CD4-positive, alpha-beta memory T cell (primary cell): ENCODE results near the gene SIPA1L3. TPM values are rescaled to one million over a fixed set of nuclear protein-coding genes. Genes with fewer than 3 reads are reported as not detected.

Experiments used
- CTCF ChIA-PET: fragments of 350-600 bp; sonication (Branson Sonifier 250); formaldehyde crosslinking; loops from one replicate; lab custom pipeline; 2021; ENCODE audit warnings: inconsistent platforms; ENCODE audit not compliant: partially characterized antibody; lab: Charles Lee
- POLR2A ChIA-PET: fragments of 350-600 bp; sonication (Branson Sonifier 250); formaldehyde crosslinking; loops from one replicate; lab custom pipeline; 2021; ENCODE audit not compliant: partially characterized antibody; lab: Charles Lee
- DNase-seq, 5 donors: peaks; one replicate each; pipeline versions ENCODE4 v3.0.0 to v3.0.0-alpha.2; 2020 to 2022; ENCODE audit warnings: mixed read lengths in 1 of 5
- H3K27ac ChIP-seq: one replicate; pipeline ENCODE4 v1.7.0; 2013; ENCODE audit warnings: low read depth, low read length
- H3K27me3 ChIP-seq: 2 replicates; pipeline ENCODE4 v1.7.0; 2013; ENCODE audit warnings: mild to moderate bottlenecking, low read length, moderate library complexity; ENCODE audit not compliant: insufficient read depth
- H3K36me3 ChIP-seq: 2 replicates; pipeline ENCODE4 v1.7.0; 2013; ENCODE audit warnings: mild to moderate bottlenecking, low read length, moderate library complexity; ENCODE audit not compliant: insufficient read depth
- H3K4me1 ChIP-seq: 2 replicates; pipeline ENCODE4 v1.7.0; 2013; ENCODE audit warnings: mild to moderate bottlenecking, low read length, moderate library complexity; ENCODE audit not compliant: insufficient read depth
- H3K4me3 ChIP-seq, 2 donors: one replicate each; pipeline ENCODE4 v1.7.0; 2013; ENCODE audit warnings: low read length in 2 of 2, mild to moderate bottlenecking in 1 of 2
- H3K9me3 ChIP-seq, 2 donors: one replicate each; pipeline ENCODE4 v1.7.0; 2013; ENCODE audit warnings: low read length in 2 of 2, control low read depth in 1 of 2; ENCODE audit not compliant: control insufficient read depth in 1 of 2
- H3K27ac Mint-ChIP-seq, 7 donors: one replicate each; pipeline ENCODE4 v1.8.0; 2020 to 2021; ENCODE audit warnings: mixed read lengths in 7 of 7, mild to moderate bottlenecking in 6 of 7, inconsistent platforms in 3 of 7, moderate library complexity in 3 of 7
- H3K27me3 Mint-ChIP-seq, 2 donors: one replicate each; pipeline ENCODE4 v1.8.0; 2020 to 2021; ENCODE audit warnings: mixed read lengths in 2 of 2
- H3K36me3 Mint-ChIP-seq, 2 donors: one replicate each; pipeline ENCODE4 v1.8.0; 2020 to 2021; ENCODE audit warnings: mixed read lengths in 2 of 2, inconsistent platforms in 1 of 2, mild to moderate bottlenecking in 1 of 2
- H3K4me1 Mint-ChIP-seq, 4 donors: one replicate each; pipeline ENCODE4 v1.8.0; 2020 to 2021; ENCODE audit warnings: mixed read lengths in 4 of 4, mild to moderate bottlenecking in 1 of 4
- H3K4me3 Mint-ChIP-seq, 8 donors: one replicate each; pipeline ENCODE4 v1.8.0; 2020 to 2021; ENCODE audit warnings: mixed read lengths in 8 of 8, mild to moderate bottlenecking in 7 of 8, moderate library complexity in 6 of 8, inconsistent platforms in 3 of 8
- H3K9me3 Mint-ChIP-seq, 8 donors: one replicate each; pipeline ENCODE4 v1.8.0; 2020 to 2021; ENCODE audit warnings: mixed read lengths in 8 of 8, mild to moderate bottlenecking in 5 of 8, inconsistent platforms in 3 of 8, moderate library complexity in 1 of 8
- intact Hi-C: fragments of 100-400 bp; cut with micrococcal nuclease; formaldehyde crosslinking; loops from one replicate; pipeline ENCODE4 v1.15.1; 2023
- polyA plus RNA-seq, 2 donors: library from polyadenylated mRNA; unstranded; fragments of 300-500 nt; fragmentation: Illumina TruSeq; gene quantifications; one replicate each; pipeline ENCODE4 v1.2.3, GENCODE V29; 2021
- total RNA-seq, 2 experiments: library from RNA; stranded (reverse); gene quantifications; one replicate each; pipeline ENCODE4 v1.2.3, GENCODE V29; 2021

Gene SIPA1L3
- total and polyA plus RNA-seq, 4 experiments from 2014 or later = 0.39 to 35.0 (median 17.8) TPM

- Mint-ChIP-seq H3K36me3 (peaks cover 18 to 49% of the 10 kb centered on the region in 2 donors), H3K4me3 (no peak overlapping the region), H3K4me1 (peaks cover 0 to 6% (median under 1%) of the 10 kb centered on the region in 4 donors), H3K27me3 (no peaks in the 10 kb centered on the region), H3K9me3 (peaks cover 0 to 34% (median 21%) of the 10 kb centered on the region in 8 donors), H3K27ac (no peak overlapping the region)
- Histone ChIP-seq H3K9me3 (peaks cover 0 to 5% of the 10 kb centered on the region in 2 donors), H3K27ac (no peak overlapping the region), H3K4me1 (no peaks in the 10 kb centered on the region), H3K27me3 (no peaks in the 10 kb centered on the region), H3K36me3 (no peaks in the 10 kb centered on the region), H3K4me3 (no peak overlapping the region)
- ChIA-PET POLR2A (no interaction called here), CTCF (no interaction called here)
- no peak for DNase-seq
- intact Hi-C loops = no loop called here
These were observed 59.7 kb downstream of the SIPA1L3 start for GRCh38 chr19:37966662-37967231.

- H3K27me3 ChIP-seq = no peaks in the 10 kb centered on the region
- no peak overlapping the region for H3K4me3 ChIP-seq
- intact Hi-C loops = no loop called here
- Mint-ChIP-seq H3K9me3 (peaks cover 0 to 43% (median 27%) of the 10 kb centered on the region in 8 donors), H3K27ac (no peak overlapping the region), H3K36me3 (peaks cover 18 to 44% of the 10 kb centered on the region in 2 donors), H3K4me1 (peaks cover 0 to 8% (median 0%) of the 10 kb centered on the region in 4 donors), H3K4me3 (no peak overlapping the region), H3K27me3 (no peaks in the 10 kb centered on the region)
- no peaks in the 10 kb centered on the region for H3K36me3 ChIP-seq
- H3K4me1 ChIP-seq = no peaks in the 10 kb centered on the region
- no peak for DNase-seq
- POLR2A ChIA-PET = no interaction called here
- CTCF ChIA-PET = no interaction called here
- peaks cover 0 to 5% of the 10 kb centered on the region in 2 donors for H3K9me3 ChIP-seq
- H3K27ac ChIP-seq = no peak overlapping the region
These were observed 62.7 kb downstream of the SIPA1L3 start for GRCh38 chr19:37969695-37970094.

GRCh38 chr19:37970699-37971098 lies 63.7 kb downstream of the SIPA1L3 start:
- no peak for DNase-seq
- Histone ChIP-seq H3K9me3 (peaks cover 0 to 5% of the 10 kb centered on the region in 2 donors), H3K36me3 (no peaks in the 10 kb centered on the region), H3K4me1 (no peaks in the 10 kb centered on the region), H3K27me3 (no peaks in the 10 kb centered on the region), H3K4me3 (no peak overlapping the region), H3K27ac (no peak overlapping the region)
- Mint-ChIP-seq H3K4me3 (no peak overlapping the region), H3K27me3 (no peaks in the 10 kb centered on the region), H3K4me1 (peaks cover 0 to 8% (median 0%) of the 10 kb centered on the region in 4 donors), H3K27ac (no peak overlapping the region), H3K9me3 (peaks cover 0 to 43% (median 27%) of the 10 kb centered on the region in 8 donors), H3K36me3 (peaks cover 18 to 48% of the 10 kb centered on the region in 2 donors)
- CTCF ChIA-PET = no interaction called here
- POLR2A ChIA-PET = no interaction called here
- intact Hi-C loops = no loop called here

DNA sequence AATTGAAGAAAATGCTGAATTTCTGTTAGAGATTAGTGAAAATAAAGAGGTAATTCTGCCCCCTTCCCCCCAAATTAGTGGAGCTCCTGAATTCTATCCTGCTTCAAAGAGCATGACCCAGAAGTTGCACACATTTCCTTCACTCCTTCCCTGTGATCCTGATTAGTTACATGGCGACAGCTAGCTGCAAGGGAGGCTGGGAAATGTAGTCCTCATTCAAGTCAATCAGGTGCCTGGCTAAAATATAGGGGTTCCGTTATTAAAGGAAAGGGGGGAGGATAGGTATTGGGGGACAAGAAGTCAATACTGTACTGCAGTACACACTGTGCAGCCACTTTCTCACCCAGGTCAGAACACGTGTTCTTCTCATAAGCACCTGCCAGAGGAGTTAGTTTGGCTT lies 65.8 kb downstream of the SIPA1L3 start:
- CTCF ChIA-PET = no interaction called here
- H3K4me1 ChIP-seq = no peaks in the 10 kb centered on the region

DNA sequence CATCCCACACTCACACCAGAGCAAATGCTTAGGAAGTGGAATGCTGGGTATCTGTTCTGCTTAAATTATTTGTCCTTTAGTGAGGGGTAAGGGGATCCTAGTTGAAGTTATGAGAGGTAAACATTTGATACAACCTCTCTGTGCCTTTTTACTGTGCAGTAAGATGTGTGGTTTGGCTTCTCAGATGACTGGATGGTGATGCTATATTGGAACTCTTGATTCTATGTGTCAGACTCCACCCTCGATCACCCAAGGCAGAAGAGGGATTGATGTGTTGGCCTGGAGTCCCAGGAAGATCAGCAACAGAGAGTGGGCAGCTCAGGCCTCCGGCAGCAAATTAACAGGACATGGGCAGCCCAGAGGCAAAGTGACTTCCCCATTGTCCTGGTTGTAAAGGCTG lies 66.7 kb downstream of the SIPA1L3 start:
- Mint-ChIP-seq H3K4me3 (no peak overlapping the region), H3K36me3 (peaks cover 17 to 43% of the 10 kb centered on the region in 2 donors), H3K27me3 (no peaks in the 10 kb centered on the region), H3K4me1 (peaks cover 0 to 6% (median under 1%) of the 10 kb centered on the region in 4 donors), H3K9me3 (peaks cover 0 to 38% (median 24%) of the 10 kb centered on the region in 8 donors), H3K27ac (no peak overlapping the region)
- Histone ChIP-seq H3K4me1 (no peaks in the 10 kb centered on the region), H3K36me3 (no peaks in the 10 kb centered on the region), H3K9me3 (peaks cover 0 to 5% of the 10 kb centered on the region in 2 donors), H3K4me3 (no peak overlapping the region), H3K27ac (no peak overlapping the region), H3K27me3 (no peaks in the 10 kb centered on the region)
- ChIA-PET CTCF (no interaction called here), POLR2A (no interaction called here)
- no peak for DNase-seq
- intact Hi-C loops = no loop called here

More for the DNA sequence above, 65.8 kb downstream of the SIPA1L3 start:
- H3K27ac ChIP-seq = no peak overlapping the region
- Mint-ChIP-seq H3K27ac (no peak overlapping the region), H3K9me3 (peaks cover 0 to 43% (median 25%) of the 10 kb centered on the region in 8 donors), H3K4me3 (no peak overlapping the region), H3K4me1 (peaks cover 0 to 6% (median under 1%) of the 10 kb centered on the region in 4 donors), H3K36me3 (peaks cover 18 to 47% of the 10 kb centered on the region in 2 donors), H3K27me3 (no peaks in the 10 kb centered on the region)
- no peak overlapping the region for H3K4me3 ChIP-seq
- H3K27me3 ChIP-seq = no peaks in the 10 kb centered on the region
- no peaks in the 10 kb centered on the region for H3K36me3 ChIP-seq
- intact Hi-C loops = no loop called here
- POLR2A ChIA-PET = no interaction called here
- no peak for DNase-seq
- peaks cover 0 to 5% of the 10 kb centered on the region in 2 donors for H3K9me3 ChIP-seq

GRCh38 chr19:37975071-37975470 lies 68.1 kb downstream of the SIPA1L3 start:
- Histone ChIP-seq H3K27ac (no peak overlapping the region), H3K27me3 (no peaks in the 10 kb centered on the region), H3K9me3 (peaks cover 0 to 5% of the 10 kb centered on the region in 2 donors), H3K4me3 (no peak overlapping the region), H3K4me1 (no peaks in the 10 kb centered on the region), H3K36me3 (no peaks in the 10 kb centered on the region)
- peaks cover 0 to 31% (median 18%) of the 10 kb centered on the region in 8 donors for H3K9me3 Mint-ChIP-seq
- H3K27ac Mint-ChIP-seq = peak overlapping the region in 1 of 7 donors; percentile 69
- ChIA-PET POLR2A (no interaction called here), CTCF (no interaction called here)
- DNase-seq = no peak
- intact Hi-C loops = no loop called here
- no peaks in the 10 kb centered on the region for H3K27me3 Mint-ChIP-seq
- peaks cover 9 to 34% of the 10 kb centered on the region in 2 donors for H3K36me3 Mint-ChIP-seq
- H3K4me3 Mint-ChIP-seq = no peak overlapping the region
- H3K4me1 Mint-ChIP-seq = peaks cover 0 to 5% (median under 1%) of the 10 kb centered on the region in 4 donors

DNA sequence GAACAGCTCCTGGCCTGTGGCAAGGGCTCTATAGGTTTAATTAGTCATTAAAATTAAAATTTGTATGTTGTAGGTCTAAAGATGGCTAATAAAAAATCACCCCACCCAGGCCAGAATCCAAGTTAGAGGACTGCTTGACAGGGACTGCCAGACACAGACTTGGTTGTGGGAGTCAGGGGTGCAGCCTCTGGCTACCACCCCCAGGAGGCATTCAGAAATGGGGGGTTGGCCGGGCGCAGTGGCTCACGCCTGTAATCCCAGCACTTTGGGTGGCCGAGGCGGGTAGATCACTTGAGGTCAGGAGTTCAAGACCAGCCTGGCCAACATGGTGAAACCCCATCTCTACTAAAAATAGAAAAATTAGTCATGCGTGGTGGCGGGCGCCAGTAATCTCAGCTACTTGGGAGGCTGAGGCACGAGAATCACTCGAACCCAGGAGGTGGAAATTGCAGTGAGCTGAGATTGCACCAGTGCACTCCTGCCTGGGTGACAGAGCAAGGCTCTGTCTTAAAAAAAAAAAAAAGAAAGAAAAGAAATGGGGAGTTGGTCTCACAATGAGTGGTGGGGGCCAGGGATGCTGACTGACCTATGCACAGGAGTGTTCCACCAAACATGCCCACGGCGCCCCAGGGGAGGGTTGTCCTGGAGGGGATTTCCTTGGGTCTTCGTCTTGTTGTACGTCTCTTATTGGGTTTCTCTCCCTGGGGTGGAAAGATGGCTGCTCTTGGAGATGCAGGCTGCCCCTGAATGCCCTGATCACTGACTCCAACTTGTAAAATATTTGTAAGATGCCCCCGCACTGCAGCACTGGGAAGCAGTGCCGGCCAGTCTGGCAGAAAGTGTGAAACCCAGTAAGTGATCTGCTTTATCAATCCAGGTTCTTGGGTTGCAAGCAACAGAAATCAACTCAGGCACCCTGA lies 68.8 kb downstream of the SIPA1L3 start:
- Mint-ChIP-seq H3K27ac (no peak overlapping the region), H3K4me3 (peak overlapping the region in 1 of 8 donors; percentile 39), H3K4me1 (peaks cover 0 to 7% (median 2%) of the 10 kb centered on the region in 4 donors), H3K36me3 (peaks cover 8 to 27% of the 10 kb centered on the region in 2 donors), H3K27me3 (no peaks in the 10 kb centered on the region), H3K9me3 (peaks cover 0 to 23% (median 10%) of the 10 kb centered on the region in 8 donors)
- ChIA-PET CTCF (no interaction called here), POLR2A (no interaction called here)
- Histone ChIP-seq H3K27me3 (no peaks in the 10 kb centered on the region), H3K9me3 (peaks cover 0 to 5% of the 10 kb centered on the region in 2 donors), H3K4me3 (no peak overlapping the region), H3K27ac (no peak overlapping the region), H3K36me3 (no peaks in the 10 kb centered on the region), H3K4me1 (no peaks in the 10 kb centered on the region)
- intact Hi-C loops = no loop called here
- DNase-seq = no peak
